IMR-90 (cell line): ENCODE data around the gene CHL1. TPM values are rescaled to one million over a fixed set of nuclear protein-coding genes. Genes with fewer than 3 reads are reported as not detected.

Experiments
- ATAC-seq: fragments of 200-7000 bp; cut with Tn5 transposase; 2 replicates; pipeline ENCODE4 v1.9.1; 2020; ENCODE audit warnings: low read depth, mild to moderate bottlenecking, moderate library complexity
- BruUV-seq: library from RNA; stranded (reverse); fragments of 400-500 nt; replicated peaks from 2 replicates; lab custom pipeline; 2021; lab: Mats Ljungman, UMichigan
- CTCF ChIA-PET: fragments of 300-600 bp; formaldehyde crosslinking; extraction: SDS; loops from one replicate; lab custom pipeline; 2021; ENCODE audit warnings: antibody characterized with exemption; lab: Yijun Ruan, JAX
- POLR2A ChIA-PET: fragments of 300-600 bp; sonication (Branson Sonifier 250); formaldehyde crosslinking; loops from one replicate; lab custom pipeline; 2022; ENCODE audit warnings: antibody characterized with exemption; ENCODE audit not compliant: unreplicated experiment; lab: Charles Lee
- DNase-seq: peaks from one replicate; pipeline ENCODE4 v3.0.0; 2013
- H2AFZ ChIP-seq: replicated peaks from 2 replicates; pipeline ENCODE3; 2013; ENCODE audit warnings: low read length, mild to moderate bottlenecking; ENCODE audit not compliant: poor library complexity
- H2AK5ac ChIP-seq: 2 replicates; pipeline ENCODE4 v1.6.1; 2013; ENCODE audit warnings: low read depth, low read length, inconsistent platforms
- H2AK9ac ChIP-seq: replicated peaks from 2 replicates; pipeline ENCODE3; 2013; ENCODE audit warnings: mild to moderate bottlenecking, low read depth, low read length, moderate library complexity; ENCODE audit not compliant: poor library complexity
- H2BK120ac ChIP-seq: 2 replicates; pipeline ENCODE4 v1.6.1; 2013; ENCODE audit warnings: low read depth, low read length, inconsistent platforms
- H2BK15ac ChIP-seq: 3 replicates; pipeline ENCODE4 v1.6.1; 2013; ENCODE audit warnings: low read depth, low read length, inconsistent platforms
- H2BK20ac ChIP-seq: 2 replicates; pipeline ENCODE4 v1.6.1; 2013; ENCODE audit warnings: low read depth, mild to moderate bottlenecking, inconsistent platforms, low read length, moderate library complexity
- H2BK5ac ChIP-seq: 2 replicates; pipeline ENCODE4 v1.6.1; 2013; ENCODE audit warnings: mild to moderate bottlenecking, low read depth, low read length, inconsistent platforms; ENCODE audit not compliant: poor library complexity, severe bottlenecking
- H3K14ac ChIP-seq: replicated peaks from 2 replicates; pipeline ENCODE4 v1.6.1; 2013; ENCODE audit warnings: low read depth, low read length, inconsistent platforms
- H3K18ac ChIP-seq: 2 replicates; pipeline ENCODE4 v1.6.1; 2013; ENCODE audit warnings: low read depth, low read length, control low read depth
- H3K23ac ChIP-seq: 2 replicates; pipeline ENCODE4 v1.6.1; 2013; ENCODE audit warnings: low read depth, low read length, inconsistent platforms
- H3K27ac ChIP-seq: 2 replicates; pipeline ENCODE4 v1.5.1; 2013; ENCODE audit warnings: mild to moderate bottlenecking, control low read depth, low read length; ENCODE audit not compliant: insufficient read depth
- H3K27me3 ChIP-seq: 2 replicates; pipeline ENCODE4 v1.6.1; 2013; ENCODE audit warnings: low read length; ENCODE audit not compliant: control insufficient read depth, insufficient read depth
- H3K36me3 ChIP-seq: 2 replicates; pipeline ENCODE4 v1.6.1; 2013; ENCODE audit warnings: low read length, mixed read lengths; ENCODE audit not compliant: control insufficient read depth, insufficient read depth
- H3K4ac ChIP-seq: 2 replicates; pipeline ENCODE4 v1.6.1; 2013; ENCODE audit warnings: low read depth, low read length, inconsistent platforms
- H3K4me1 ChIP-seq: 2 replicates; pipeline ENCODE4 v1.6.1; 2013; ENCODE audit warnings: low read length, mixed read lengths; ENCODE audit not compliant: control insufficient read depth, insufficient read depth
- H3K4me2 ChIP-seq: 2 replicates; pipeline ENCODE4 v1.6.1; 2013; ENCODE audit warnings: low read depth, mild to moderate bottlenecking, control low read depth, low read length, moderate library complexity
- H3K4me3 ChIP-seq: 2 replicates; pipeline ENCODE4 v1.5.1; 2013; ENCODE audit warnings: low read depth, mild to moderate bottlenecking, control low read depth, low read length, moderate library complexity; ENCODE audit not compliant: insufficient read depth
- H3K56ac ChIP-seq: 2 replicates; pipeline ENCODE4 v1.6.1; 2013; ENCODE audit warnings: low read length, inconsistent platforms; ENCODE audit not compliant: insufficient read depth; ENCODE audit errors: extremely low read depth
- H3K79me1 ChIP-seq, 2 experiments: 2 replicates each; pipeline ENCODE4 v1.6.1; 2013; ENCODE audit warnings: low read length in 2 of 2, inconsistent platforms in 1 of 2, low read depth in 1 of 2
- H3K9ac ChIP-seq: 2 replicates; pipeline ENCODE4 v1.6.1; 2013; ENCODE audit warnings: low read depth, low read length, control low read depth
- H3K9me1 ChIP-seq: 2 replicates; pipeline ENCODE4 v1.6.1; 2013; ENCODE audit warnings: low read length, inconsistent platforms; ENCODE audit not compliant: insufficient read depth
- H3K9me3 ChIP-seq: 2 replicates; pipeline ENCODE4 v1.6.1; 2013; ENCODE audit warnings: low read length; ENCODE audit not compliant: control insufficient read depth, insufficient read depth
- H4K20me1 ChIP-seq: 2 replicates; pipeline ENCODE4 v1.6.1; 2013; ENCODE audit warnings: low read length, inconsistent platforms; ENCODE audit not compliant: insufficient read depth
- H4K5ac ChIP-seq: 2 replicates; pipeline ENCODE4 v1.6.1; 2013; ENCODE audit warnings: mild to moderate bottlenecking, low read depth, low read length, control low read depth
- H4K8ac ChIP-seq, 2 experiments: 2 replicates each; pipeline ENCODE4 v1.6.1; 2013; ENCODE audit warnings: low read depth in 2 of 2, low read length in 2 of 2, control low read depth in 1 of 2, inconsistent platforms in 1 of 2
- H4K91ac ChIP-seq: 2 replicates; pipeline ENCODE4 v1.6.1; 2013; ENCODE audit warnings: low read depth, low read length, inconsistent platforms; ENCODE audit not compliant: insufficient read depth
- BHLHE40 ChIP-seq: fragments of 150-350 bp; IDR thresholded peaks from 2 replicates; pipeline ENCODE4 v1.6.1; 2016; ENCODE audit warnings: mild to moderate bottlenecking, low read depth, low read length
- CEBPB ChIP-seq: IDR thresholded peaks from 2 replicates; pipeline ENCODE4 v1.6.1; 2012; ENCODE audit warnings: low read depth, low read length, improper control_type of control experiment
- CHD1 ChIP-seq: IDR thresholded peaks from 2 replicates; pipeline ENCODE4 v1.6.1; 2012; ENCODE audit warnings: low read depth, low read length, improper control_type of control experiment
- CTCF ChIP-seq: conservative IDR thresholded peaks from 2 replicates; pipeline ENCODE4 v1.5.1; 2012; ENCODE audit warnings: mild to moderate bottlenecking, low read depth, low read length, improper control_type of control experiment
- ELK1 ChIP-seq: fragments of 150-350 bp; IDR thresholded peaks from 2 replicates; pipeline ENCODE4 v1.6.1; 2016; ENCODE audit warnings: low read depth, mild to moderate bottlenecking, low read length, moderate library complexity, borderline replicate concordance
- FOS ChIP-seq: fragments of 150-350 bp; IDR thresholded peaks from 2 replicates; pipeline ENCODE4 v1.6.1; 2016; ENCODE audit warnings: low read depth, low read length
- MAFK ChIP-seq: IDR thresholded peaks from 2 replicates; pipeline ENCODE4 v1.6.1; 2012; ENCODE audit warnings: low read depth, low read length, improper control_type of control experiment
- MAZ ChIP-seq: IDR thresholded peaks from 2 replicates; pipeline ENCODE4 v1.6.1; 2012; ENCODE audit warnings: low read depth, mild to moderate bottlenecking, low read length, improper control_type of control experiment, moderate library complexity, borderline replicate concordance
- MXI1 ChIP-seq: IDR thresholded peaks from 2 replicates; pipeline ENCODE4 v1.6.1; 2012; ENCODE audit warnings: low read depth, mild to moderate bottlenecking, low read length, moderate library complexity, borderline replicate concordance
- NFE2L2 ChIP-seq: fragments of 150-350 bp; IDR thresholded peaks from 2 replicates; pipeline ENCODE4 v1.6.1; 2016; ENCODE audit warnings: low read depth, mild to moderate bottlenecking, low read length
- POLR2A ChIP-seq: IDR thresholded peaks from 2 replicates; pipeline ENCODE4 v1.6.1; 2012; ENCODE audit warnings: mild to moderate bottlenecking, low read depth, low read length
- RAD21 ChIP-seq: IDR thresholded peaks from 2 replicates; pipeline ENCODE4 v1.6.1; 2012; ENCODE audit warnings: low read length, improper control_type of control experiment
- RCOR1 ChIP-seq: IDR thresholded peaks from 2 replicates; pipeline ENCODE4 v1.6.1; 2012; ENCODE audit warnings: mild to moderate bottlenecking, low read length, improper control_type of control experiment; ENCODE audit not compliant: insufficient replicate concordance
- RFX5 ChIP-seq: IDR thresholded peaks from 2 replicates; pipeline ENCODE4 v1.8.0; 2012; ENCODE audit warnings: low read depth, mild to moderate bottlenecking, low read length, moderate library complexity
- SMC3 ChIP-seq: fragments of 150-350 bp; IDR thresholded peaks from 2 replicates; pipeline ENCODE4 v1.6.1; 2016; ENCODE audit warnings: low read depth, mild to moderate bottlenecking, antibody characterized with exemption, low read length, moderate library complexity
- USF2 ChIP-seq: fragments of 150-350 bp; IDR thresholded peaks from 2 replicates; pipeline ENCODE4 v1.6.1; 2017; ENCODE audit warnings: mild to moderate bottlenecking, antibody characterized with exemption, low read length, low read depth
- WGBS, 2 experiments: methylation state at CpG; one replicate each; pipeline versions ENCODE4 v1.1.5 to v1.1.7; 2013; ENCODE audit warnings: missing lambda C conversion rate in 2 of 2; ENCODE audit not compliant: insufficient read length in 1 of 2; ENCODE audit errors: extremely low coverage in 2 of 2; 5-methylcytosine and 5-hydroxymethylcytosine counted together
- dilution Hi-C: fragments of 300-500 bp; cut with HindIII; formaldehyde crosslinking; loops from one replicate; pipeline ENCODE4 v1.14.3; 2018; ENCODE audit warnings: low sequenced_read_pairs; ENCODE audit not compliant: unreplicated experiment
- in situ Hi-C: fragments of 300-500 bp; cut with MboI; formaldehyde crosslinking; loops from 3 replicates; pipeline ENCODE4 v1.14.3; 2019; ENCODE audit warnings: low sequenced_read_pairs, inconsistent platforms, mixed read lengths
- intact Hi-C: fragments of 100-400 bp; cut with micrococcal nuclease; formaldehyde crosslinking; loops from 2 replicates; pipeline ENCODE4 v1.10.0; 2022
- polyA plus RNA-seq, 3 experiments: library from polyadenylated mRNA; depleted of rRNA; stranded (reverse); fragments of >200 nt; gene quantifications; 2 replicates each; pipeline ENCODE4 v1.2.3, GENCODE V29; 2012; ENCODE audit warnings: low replicate concordance in 1 of 3
- total RNA-seq: library from RNA; depleted of rRNA; stranded (reverse); fragments of >200 nt; gene quantifications from 2 replicates; pipeline ENCODE4 v1.2.3, GENCODE V29; 2012

Gene CHL1
- total and polyA plus RNA-seq, 2 of the 4 experiments (the other 2 are of a cell fraction): 0.38 to 1.6 TPM

GRCh38 chr3:307182-307581, 110.6 kb downstream of the CHL1 start:
- Histone ChIP-seq H2BK120ac (no peak overlapping the region), H4K91ac (no peak overlapping the region), H4K8ac (no peak overlapping the region), H3K4me1 (no peaks in the 10 kb centered on the region), H2AK5ac (no peak overlapping the region), H2BK15ac (no peak overlapping the region), H3K9me3 (peaks cover 2% of the 10 kb centered on the region; the same call in 1 of the 2 replicates), H3K9me1 (no peaks in the 10 kb centered on the region), H3K4ac (no peak overlapping the region), H2BK20ac (no peak overlapping the region), H2AFZ (no peak overlapping the region), H3K23ac (no peak overlapping the region), H3K4me3 (no peak overlapping the region), H3K14ac (no peak overlapping the region), H2BK5ac (no peak overlapping the region), H3K18ac (no peak overlapping the region), H4K20me1 (no peaks in the 10 kb centered on the region), H3K27ac (no peak overlapping the region), H3K56ac (no peak overlapping the region), H3K9ac (no peak overlapping the region), H3K27me3 (no peaks in the 10 kb centered on the region), H2AK9ac (no peak overlapping the region), H3K36me3 (no peaks in the 10 kb centered on the region), H4K5ac (no peak overlapping the region), H3K79me1 (no peaks in the 10 kb centered on the region), H3K4me2 (no peak overlapping the region)
- in situ Hi-C loops: no loop called here
- intact Hi-C loops: no loop called here
- TF ChIP-seq CEBPB (no peak), USF2 (no peak), ELK1 (no peak), RFX5 (no peak), BHLHE40 (no peak), SMC3 (no peak), FOS (no peak), CHD1 (no peak), POLR2A (no peak), CTCF (no peak), MXI1 (no peak), NFE2L2 (no peak), RAD21 (no peak), RCOR1 (no peak), MAZ (no peak), MAFK (no peak)
- CTCF ChIA-PET: no interaction called here
- DNase-seq: no peak
- no peak for ATAC-seq
- dilution Hi-C loops: no loop called here
- POLR2A ChIA-PET: no interaction called here
- WGBS, 2 experiments: 0% methylated on average over 1 of the region's 2 CpGs; no CpG with 5 or more reads in 1 of the 2 experiments
- no TSS peak for BruUV-seq
